ENCODE results near the gene ARSB.
"Not testable (repeated sequence)": the region's sequence is repeated elsewhere in the genome, so short reads cannot be mapped to it uniquely, and the experiment has no call there.

ARSB gene

DNA sequence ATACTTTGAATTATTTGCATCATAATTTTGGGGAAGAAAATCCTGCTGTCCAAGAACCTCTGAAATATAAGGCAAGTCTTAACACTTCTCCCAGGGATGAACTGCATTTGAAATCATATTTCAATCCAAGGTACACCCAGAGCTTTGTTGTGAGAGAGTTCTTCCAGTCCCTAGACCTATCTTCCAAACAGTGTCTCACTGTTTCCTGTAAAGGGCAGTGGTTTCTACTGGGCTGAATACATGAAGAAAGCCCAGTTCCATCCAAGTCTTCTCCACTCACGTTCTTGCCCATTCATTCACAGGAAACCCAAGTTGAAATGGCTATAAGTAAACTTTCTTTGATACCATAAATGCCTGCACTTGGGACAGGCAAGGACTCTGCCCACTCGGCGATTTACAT, 228.3 kb downstream of the ARSB start:
- no peak for DNase-seq (ENCODE audit: low read depth in 3 of 3, low spot score in 1 of 3)

- DNase-seq (ENCODE audit: low read depth in 3 of 3, low spot score in 1 of 3) = no peak
Measured at GRCh38 chr5:78755822-78756429, 229.2 kb downstream of the ARSB start.

DNA sequence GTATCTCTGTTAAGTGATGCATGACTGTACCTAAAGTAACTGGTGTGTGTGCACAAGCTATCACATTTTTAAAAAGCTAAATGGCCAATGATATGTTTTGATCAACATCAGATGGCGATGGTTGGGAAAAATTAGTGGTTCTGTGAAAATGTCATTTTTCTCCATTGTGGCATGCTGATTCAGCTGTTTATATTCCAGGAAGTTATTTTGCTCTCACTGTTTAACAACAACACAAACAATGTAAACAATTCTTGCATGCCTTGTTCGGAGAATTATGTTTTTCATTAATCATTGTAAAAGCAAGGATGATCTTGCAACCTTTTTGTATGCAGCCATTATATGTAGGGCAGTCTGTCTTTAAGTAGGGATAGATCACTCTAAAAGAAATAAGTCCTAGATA, 230.5 kb downstream of the ARSB start:
- DNase-seq (ENCODE audit: low read depth in 3 of 3, low spot score in 1 of 3) = no peak

DNA sequence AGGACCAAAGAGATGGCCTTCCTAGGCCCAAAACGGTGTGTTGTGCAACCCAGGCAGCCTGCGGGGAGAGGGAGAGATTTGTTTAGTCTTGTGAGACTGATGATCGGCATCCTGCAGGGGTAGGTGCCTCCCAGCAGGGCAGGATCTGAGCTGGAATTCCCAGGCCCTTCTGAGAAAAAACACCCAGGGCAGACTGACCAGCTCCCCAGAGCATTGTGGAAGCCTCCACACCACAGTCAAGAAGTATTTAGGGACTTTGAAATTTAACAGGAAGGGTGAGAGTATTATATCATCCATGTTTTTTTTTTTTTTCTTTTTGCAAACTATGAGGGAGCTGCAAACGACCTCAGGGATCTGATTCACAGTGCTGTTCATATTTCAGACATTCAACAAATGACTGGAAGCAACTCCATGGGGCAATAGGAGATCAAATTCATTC, 232.0 kb downstream of the ARSB start:
- no peak for DNase-seq (ENCODE audit: low read depth in 3 of 3, low spot score in 1 of 3)

DNA sequence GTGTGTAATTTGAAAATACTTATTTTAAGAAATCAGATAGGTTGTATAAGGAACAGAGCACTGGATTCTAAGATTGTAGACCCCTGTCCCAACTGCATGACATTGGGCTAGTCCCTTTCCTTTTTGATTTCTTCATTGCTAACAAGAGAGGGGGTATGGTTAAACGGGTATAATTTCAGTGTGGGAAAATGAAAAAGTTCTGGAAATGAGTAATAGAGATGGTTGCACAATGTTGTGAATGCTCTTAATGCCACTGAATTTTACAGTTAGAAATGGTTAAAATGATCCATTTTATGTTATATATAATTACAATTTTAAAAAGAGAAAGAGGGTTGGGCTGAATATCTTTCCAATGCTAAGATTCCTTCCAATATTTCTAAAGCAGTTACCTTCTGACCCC, 233.2 kb downstream of the ARSB start:
- DNase-seq (ENCODE audit: low read depth in 3 of 3, low spot score in 1 of 3) = no peak

DNA sequence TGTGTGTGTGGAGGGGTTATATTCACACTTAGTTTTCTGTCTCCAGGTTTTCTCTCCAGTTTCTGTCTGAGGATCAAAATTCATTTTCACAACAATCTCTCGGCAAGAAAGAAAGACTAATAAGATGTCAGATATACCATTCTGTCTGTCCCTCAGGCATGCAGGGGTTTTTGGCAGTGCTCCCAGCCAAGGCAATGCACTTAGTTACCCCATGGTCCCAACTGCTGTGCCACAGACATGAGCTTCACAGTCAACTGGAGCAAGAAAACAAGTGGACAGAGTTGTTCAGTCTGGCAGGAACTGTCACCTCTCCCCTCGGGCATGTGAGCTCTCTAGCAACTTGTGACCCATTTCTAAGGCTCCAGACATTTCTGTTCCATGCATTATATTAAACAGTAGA, 234.8 kb downstream of the ARSB start:
- no peak for DNase-seq (ENCODE audit: low read depth in 3 of 3, low spot score in 1 of 3)

DNA sequence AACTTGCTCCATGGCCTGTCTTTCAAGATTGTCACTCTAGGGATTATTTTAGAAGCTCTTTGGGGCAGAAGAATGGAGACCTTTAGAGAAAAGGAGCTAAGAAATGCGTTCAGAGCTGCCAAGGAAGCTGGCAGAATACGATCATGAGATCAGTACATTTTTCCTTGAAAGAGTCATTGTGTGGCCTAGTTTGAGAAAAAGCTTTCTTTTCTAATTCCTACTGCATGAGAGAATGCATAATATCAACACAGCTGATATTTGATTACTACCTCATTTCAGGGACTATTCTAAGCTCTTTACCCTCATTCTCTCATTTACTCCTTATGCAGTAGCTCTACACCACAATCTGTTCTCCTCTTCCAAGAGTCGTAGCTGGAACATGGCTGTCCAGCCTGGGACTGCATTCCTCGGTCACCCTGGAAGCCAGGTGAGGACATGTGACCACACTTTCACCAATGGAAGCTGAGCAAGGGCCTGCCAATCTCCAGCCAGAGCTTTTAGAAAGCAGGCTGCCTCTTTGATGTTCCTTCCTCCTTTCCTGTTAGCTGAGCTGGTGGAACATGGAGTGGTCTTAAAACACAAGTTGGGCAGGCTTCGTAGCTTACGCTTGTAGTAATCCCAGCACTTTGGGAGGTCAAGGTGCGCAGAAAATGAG, 237.3 kb downstream of the ARSB start:
- no peak for DNase-seq (ENCODE audit: low read depth in 3 of 3, low spot score in 1 of 3)

DNA sequence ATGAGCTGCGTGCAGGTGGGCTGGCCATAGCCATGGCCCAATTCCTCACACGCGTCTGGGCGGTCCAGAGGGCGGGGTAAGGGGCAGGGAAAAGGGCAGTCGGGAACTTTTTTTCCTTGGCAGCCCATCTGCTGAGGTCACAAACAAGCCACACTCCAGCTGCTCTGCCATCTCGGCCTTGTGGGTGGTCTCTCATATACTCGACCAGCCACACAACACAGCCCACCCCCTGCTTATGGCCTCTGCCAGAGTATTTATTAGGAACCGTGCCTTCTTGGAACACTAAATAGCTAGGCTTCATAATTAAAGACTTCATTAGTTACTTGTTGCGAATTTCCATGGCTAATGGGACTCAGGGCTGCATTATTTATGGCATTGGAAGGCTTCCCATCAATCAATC, 238.1 kb downstream of the ARSB start:
- DNase-seq (ENCODE audit: low read depth in 3 of 3, low spot score in 1 of 3) = no peak

- DNase-seq (ENCODE audit: low read depth in 3 of 3, low spot score in 1 of 3) = no peak
Measured at GRCh38 chr5:78746021-78746770, 238.9 kb downstream of the ARSB start.

- no peak for DNase-seq (ENCODE audit: low read depth in 3 of 3, low spot score in 1 of 3)
Measured at GRCh38 chr5:78744951-78745534, 240.1 kb downstream of the ARSB start.

DNA sequence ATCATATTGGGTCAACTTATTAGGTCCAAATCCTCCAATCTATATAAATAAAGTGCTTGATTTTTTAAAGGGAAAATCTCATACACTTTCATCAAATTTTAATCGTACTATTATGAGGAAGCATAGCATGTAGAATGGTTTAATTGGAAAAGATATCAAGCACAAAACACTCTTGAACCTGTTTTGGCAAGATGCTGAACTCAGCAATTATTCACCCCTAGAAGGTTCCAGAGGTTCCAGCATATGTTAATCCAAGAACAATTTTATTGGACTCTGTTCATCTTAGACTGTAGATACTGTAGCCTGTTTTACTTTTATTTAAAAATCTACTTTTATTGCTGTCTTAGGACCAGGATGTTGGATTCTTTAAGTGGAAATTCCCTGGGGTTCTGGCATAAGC, 244.1 kb downstream of the ARSB start:
- no peak for DNase-seq (ENCODE audit: low read depth in 3 of 3, low spot score in 1 of 3)

- DNase-seq (ENCODE audit: low read depth in 3 of 3, low spot score in 1 of 3) = no peak
Measured at GRCh38 chr5:78738693-78739300, 246.3 kb downstream of the ARSB start.

DNA sequence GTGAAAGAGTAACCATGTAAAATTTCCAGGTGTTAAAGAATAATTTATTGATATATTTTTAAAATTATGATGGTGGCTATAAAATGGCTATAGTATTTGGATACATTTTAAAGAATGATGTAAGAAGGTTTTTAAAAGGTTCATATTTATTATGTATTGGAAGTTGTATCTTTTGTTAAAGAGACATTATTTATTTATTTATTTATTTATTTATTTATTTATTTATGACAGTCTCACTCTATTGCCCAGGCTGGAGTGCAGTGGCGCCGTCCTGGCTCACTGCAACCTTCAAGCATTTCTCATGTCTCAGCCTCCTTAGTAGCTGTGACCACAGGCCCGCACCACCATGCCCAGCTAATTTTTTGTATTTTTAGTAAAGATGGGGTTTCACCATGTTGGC, 247.0 kb downstream of the ARSB start:
- DNase-seq (ENCODE audit: low read depth in 3 of 3, low spot score in 1 of 3) = no peak

- DNase-seq (ENCODE audit: low read depth in 3 of 3, low spot score in 1 of 3) = no peak
Measured at GRCh38 chr5:78735834-78736463, 249.2 kb downstream of the ARSB start.

DNA sequence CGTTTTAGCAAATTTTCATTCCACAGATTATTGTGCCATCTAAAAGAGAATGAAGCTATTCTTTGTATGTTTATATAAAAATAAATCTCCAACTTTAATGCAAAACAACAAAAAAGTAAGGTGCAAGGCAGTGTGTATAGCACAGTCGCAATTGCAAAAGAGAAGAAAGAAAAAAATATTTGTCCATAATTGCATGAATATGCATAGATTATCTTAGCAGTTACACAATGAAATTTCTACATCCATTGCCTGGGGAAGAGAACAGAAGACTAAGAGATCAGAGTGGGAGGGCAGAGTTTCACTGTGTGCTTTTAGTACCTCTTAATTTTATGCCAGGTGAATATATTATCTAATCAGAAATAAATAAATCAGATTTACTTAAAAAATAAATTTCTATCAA, 250.2 kb downstream of the ARSB start:
- DNase-seq (ENCODE audit: low read depth in 3 of 3, low spot score in 1 of 3) = no peak

- DNase-seq (ENCODE audit: low read depth in 3 of 3, low spot score in 1 of 3) = no peak
Measured at GRCh38 chr5:78734094-78734845, 250.8 kb downstream of the ARSB start.

DNA sequence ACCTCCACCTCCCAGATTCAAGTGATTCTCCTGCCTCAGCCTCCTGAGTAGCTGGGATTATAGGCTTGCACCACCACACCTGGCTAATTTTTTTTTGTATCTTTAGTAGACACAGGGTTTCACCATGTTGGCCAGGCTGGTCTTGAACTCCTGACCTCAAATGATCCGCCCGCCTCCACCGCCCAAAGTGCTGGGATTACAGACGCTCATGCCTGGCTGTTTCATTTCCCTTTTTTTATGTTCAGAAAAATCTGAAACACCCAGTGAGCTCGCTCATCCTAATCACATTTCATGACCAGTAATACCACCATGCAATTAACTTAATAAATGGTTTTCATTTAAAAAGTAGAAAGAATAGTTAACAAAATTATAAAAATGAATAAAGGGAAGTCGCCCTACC, 252.4 kb downstream of the ARSB start:
- not testable (repeated sequence) for DNase-seq (ENCODE audit: low read depth in 3 of 3, low spot score in 1 of 3)

GRCh38 chr5:78731884-78732283, 253.2 kb downstream of the ARSB start:
- DNase-seq (ENCODE audit: low read depth in 3 of 3, low spot score in 1 of 3) = no peak

- no peak for DNase-seq (ENCODE audit: low read depth in 3 of 3, low spot score in 1 of 3)
Measured at GRCh38 chr5:78730300-78731094, 254.6 kb downstream of the ARSB start.
